ENCODE measurements around the gene MRPL41.
"Not testable (repeated sequence)": the region's sequence is repeated elsewhere in the genome, so short reads cannot be mapped to it uniquely, and the experiment has no call there.

The MRPL41 gene

GRCh38 chr9:137516144-137516917, 35.3 kb upstream of the MRPL41 start:
- H3K4me3 ChIP-seq (ENCODE audit: low read depth, low read length), result no peak overlapping the region
- in situ Hi-C loops (cut with HindIII; ENCODE audit: low sequenced_read_pairs), result no loop called here
- no peak for DNase-seq (ENCODE audit: low read depth, low spot score)
- TF ChIP-seq, protein P1, sequence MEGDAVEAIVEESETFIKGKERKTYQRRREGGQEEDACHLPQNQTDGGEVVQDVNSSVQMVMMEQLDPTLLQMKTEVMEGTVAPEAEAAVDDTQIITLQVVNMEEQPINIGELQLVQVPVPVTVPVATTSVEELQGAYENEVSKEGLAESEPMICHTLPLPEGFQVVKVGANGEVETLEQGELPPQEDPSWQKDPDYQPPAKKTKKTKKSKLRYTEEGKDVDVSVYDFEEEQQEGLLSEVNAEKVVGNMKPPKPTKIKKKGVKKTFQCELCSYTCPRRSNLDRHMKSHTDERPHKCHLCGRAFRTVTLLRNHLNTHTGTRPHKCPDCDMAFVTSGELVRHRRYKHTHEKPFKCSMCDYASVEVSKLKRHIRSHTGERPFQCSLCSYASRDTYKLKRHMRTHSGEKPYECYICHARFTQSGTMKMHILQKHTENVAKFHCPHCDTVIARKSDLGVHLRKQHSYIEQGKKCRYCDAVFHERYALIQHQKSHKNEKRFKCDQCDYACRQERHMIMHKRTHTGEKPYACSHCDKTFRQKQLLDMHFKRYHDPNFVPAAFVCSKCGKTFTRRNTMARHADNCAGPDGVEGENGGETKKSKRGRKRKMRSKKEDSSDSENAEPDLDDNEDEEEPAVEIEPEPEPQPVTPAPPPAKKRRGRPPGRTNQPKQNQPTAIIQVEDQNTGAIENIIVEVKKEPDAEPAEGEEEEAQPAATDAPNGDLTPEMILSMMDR (IDR thresholded peaks at IDR 0.05; ENCODE audit: low read depth, low read length), result no peak

DNA sequence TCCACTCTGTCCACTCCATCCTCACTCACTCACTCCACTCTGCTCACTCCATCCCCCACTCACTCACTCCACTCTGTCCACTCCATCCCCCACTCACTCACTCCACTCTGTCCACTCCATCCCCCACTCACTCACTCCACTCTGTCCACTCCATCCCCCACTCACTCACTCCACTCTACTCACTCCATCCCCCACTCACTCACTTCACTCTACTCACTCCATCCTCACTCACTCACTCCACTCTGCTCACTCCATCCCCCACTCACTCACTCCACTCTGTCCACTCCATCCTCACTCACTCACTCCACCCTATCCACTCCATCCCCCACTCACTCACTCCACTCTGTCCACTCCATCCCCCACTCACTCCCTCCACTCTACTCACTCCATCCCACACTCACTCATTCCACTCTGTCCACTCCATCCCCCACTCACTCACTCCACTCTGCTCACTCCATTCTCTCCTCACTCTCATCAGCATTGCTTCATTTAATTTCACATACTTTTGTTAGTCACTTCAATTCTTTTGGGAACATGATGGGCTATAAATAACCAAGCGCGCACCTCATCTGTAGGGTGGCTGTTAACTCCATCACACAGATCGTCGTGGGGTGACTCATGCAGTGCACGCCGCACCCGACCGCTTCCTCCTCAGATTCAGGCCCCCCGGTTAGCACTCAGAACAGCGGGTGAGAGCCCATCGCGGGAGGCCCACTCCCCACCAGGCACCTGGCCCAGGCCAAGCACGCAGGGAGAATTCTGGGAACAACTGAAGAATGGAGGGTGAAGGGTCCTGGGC, 32.8 kb upstream of the MRPL41 start:
- H3K4me3 ChIP-seq (ENCODE audit: low read depth, low read length); in situ Hi-C loops (cut with HindIII; ENCODE audit: low sequenced_read_pairs): not testable (repeated sequence)
- DNase-seq (ENCODE audit: low read depth, low spot score), result peak; percentile 40

DNA sequence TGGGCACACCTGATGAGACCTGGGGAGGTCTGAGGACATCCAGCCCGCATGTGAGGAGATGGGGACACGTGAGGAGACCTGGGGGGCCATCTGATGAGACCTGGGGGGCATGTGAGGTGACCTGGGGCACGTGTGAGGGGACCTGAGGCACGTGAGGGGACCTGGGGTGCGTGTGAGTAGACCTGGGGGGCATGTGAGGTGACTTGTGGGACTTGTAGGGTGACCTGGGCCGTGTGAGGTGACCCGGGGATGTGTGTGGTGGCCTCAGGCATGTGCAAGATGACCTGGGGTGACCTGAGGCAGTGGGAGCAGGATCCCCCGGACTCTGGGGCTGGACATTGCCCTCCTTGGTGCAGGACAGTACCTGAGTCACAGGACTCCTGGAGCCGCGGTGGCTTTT, 32.1 kb upstream of the MRPL41 start:
- no peak overlapping the region for H3K4me3 ChIP-seq (ENCODE audit: low read depth, low read length)
- TF ChIP-seq, protein P1 (IDR thresholded peaks at IDR 0.05; ENCODE audit: low read depth, low read length), result no peak
- in situ Hi-C loops (cut with HindIII; ENCODE audit: low sequenced_read_pairs), result no loop called here
- DNase-seq (ENCODE audit: low read depth, low spot score), result no peak

DNA sequence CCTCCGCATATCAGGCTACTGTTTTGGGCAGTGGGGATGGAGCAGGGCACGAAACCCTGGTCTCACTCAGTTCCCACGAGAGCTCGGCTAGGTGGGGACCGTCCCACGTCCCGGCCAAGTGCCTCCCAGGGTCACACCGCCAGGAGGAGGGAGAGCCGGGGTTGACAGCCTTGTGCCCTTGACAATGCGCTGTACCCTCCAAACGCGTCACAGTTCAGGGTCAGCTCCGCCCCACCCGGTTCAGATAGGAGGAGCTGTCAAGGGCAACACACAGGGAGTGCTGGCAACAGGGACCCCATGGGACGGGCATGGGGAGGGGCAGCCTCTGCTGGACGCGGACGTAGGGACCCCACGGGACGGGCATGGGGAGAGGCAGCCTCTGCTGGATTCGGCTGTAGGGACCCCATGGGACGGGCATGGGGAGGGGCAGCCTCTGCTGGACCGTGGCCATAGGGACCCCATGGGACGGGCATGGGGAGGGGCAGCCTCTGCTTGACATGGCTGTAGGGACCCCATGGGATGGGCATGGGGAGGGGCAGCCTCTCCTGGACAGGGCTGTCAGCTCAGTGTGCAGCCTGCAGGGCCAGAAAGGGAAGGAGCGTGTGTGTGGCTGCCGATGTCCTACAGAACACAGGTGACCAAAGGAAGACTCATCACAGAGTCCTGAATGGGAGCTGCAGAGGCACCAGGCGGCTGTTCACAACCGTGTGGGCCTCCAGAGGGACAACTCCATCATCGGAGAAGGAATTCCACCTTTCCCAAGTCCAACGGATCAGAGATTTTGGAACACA, 30.9 kb upstream of the MRPL41 start:
- DNase-seq (ENCODE audit: low read depth, low spot score), result no peak
- no peak overlapping the region for H3K4me3 ChIP-seq (ENCODE audit: low read depth, low read length)
- TF ChIP-seq, protein P1 (IDR thresholded peaks at IDR 0.05; ENCODE audit: low read depth, low read length), result no peak
- in situ Hi-C loops (cut with HindIII; ENCODE audit: low sequenced_read_pairs), result no loop called here

GRCh38 chr9:137521405-137521985, 30.2 kb upstream of the MRPL41 start:
- in situ Hi-C loops (cut with HindIII; ENCODE audit: low sequenced_read_pairs), result no loop called here
- TF ChIP-seq, protein P1 (IDR thresholded peaks at IDR 0.05; ENCODE audit: low read depth, low read length), result no peak
- H3K4me3 ChIP-seq (ENCODE audit: low read depth, low read length), result no peak overlapping the region
- no peak for DNase-seq (ENCODE audit: low read depth, low spot score)

DNA sequence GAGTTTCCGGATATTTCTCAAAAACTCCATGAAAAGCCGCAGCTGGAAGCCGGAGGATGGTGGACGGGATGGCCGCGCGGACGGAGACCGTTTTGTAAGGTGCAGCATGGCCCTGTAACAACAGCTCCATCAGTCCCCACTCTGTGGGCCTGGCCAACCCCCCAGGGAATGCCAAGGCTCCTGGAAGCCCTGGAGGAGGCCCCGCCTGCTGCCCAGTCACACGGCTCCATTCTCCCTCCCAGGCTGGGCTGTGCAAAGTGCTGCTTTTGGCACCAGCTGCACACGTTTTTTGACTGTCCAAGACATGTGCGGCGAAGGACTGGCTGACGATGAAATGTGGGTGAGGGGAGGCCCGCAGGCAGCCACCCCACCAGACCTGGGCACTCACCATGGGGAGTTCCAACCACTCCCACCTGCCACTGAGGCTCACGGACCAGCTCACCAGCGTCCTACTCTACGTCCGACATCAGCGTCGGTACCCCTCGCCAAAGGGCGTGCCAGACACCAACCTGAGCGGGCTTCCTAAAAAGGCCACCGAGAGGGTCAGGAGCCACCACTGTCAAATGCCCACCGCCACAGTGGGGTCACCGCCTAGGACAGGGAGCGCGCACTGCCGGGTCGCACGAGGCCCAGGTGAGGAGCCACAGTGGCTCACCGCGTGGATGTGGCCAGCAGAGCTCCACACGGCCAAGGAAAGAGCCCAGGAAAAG, 28.8 kb upstream of the MRPL41 start:
- no peak overlapping the region for H3K4me3 ChIP-seq (ENCODE audit: low read depth, low read length)
- in situ Hi-C loops (cut with HindIII; ENCODE audit: low sequenced_read_pairs), result no loop called here
- TF ChIP-seq, protein P1 (IDR thresholded peaks at IDR 0.05; ENCODE audit: low read depth, low read length), result no peak
- DNase-seq (ENCODE audit: low read depth, low spot score), result no peak
